GM06990 (cell line): ENCODE data around the gene PKN2.
A peak's percentile ranks its signal among the peaks of the same experiment; 100 is the strongest.
"Not testable (repeated sequence)": the region's sequence is repeated elsewhere in the genome, so short reads cannot be mapped to it uniquely, and the experiment has no call there.

Source experiments
- DNase-seq: peaks from one replicate; pipeline ENCODE4 v3.0.0-alpha.2; 2011; ENCODE audit not compliant: insufficient read length; ENCODE audit errors: extremely low read depth
- H3K27me3 ChIP-seq: replicated peaks from 2 replicates; pipeline ENCODE4 v1.6.0; 2011; ENCODE audit warnings: low read length; ENCODE audit not compliant: control insufficient read depth, insufficient read depth
- H3K36me3 ChIP-seq: 2 replicates; pipeline ENCODE4 v1.5.1; 2011; ENCODE audit warnings: low read length; ENCODE audit not compliant: control insufficient read depth, insufficient read depth
- H3K4me3 ChIP-seq: replicated peaks from 2 replicates; pipeline ENCODE4 v1.5.1; 2011; ENCODE audit warnings: low read depth, mild to moderate bottlenecking, control low read depth, low read length
- CTCF ChIP-seq: IDR thresholded peaks from 2 replicates; pipeline ENCODE4 v1.5.1; 2011; ENCODE audit warnings: low read length, control low read depth, mild to moderate bottlenecking, inconsistent platforms; ENCODE audit not compliant: insufficient read depth, poor library complexity, severe bottlenecking

The PKN2 gene

DNA sequence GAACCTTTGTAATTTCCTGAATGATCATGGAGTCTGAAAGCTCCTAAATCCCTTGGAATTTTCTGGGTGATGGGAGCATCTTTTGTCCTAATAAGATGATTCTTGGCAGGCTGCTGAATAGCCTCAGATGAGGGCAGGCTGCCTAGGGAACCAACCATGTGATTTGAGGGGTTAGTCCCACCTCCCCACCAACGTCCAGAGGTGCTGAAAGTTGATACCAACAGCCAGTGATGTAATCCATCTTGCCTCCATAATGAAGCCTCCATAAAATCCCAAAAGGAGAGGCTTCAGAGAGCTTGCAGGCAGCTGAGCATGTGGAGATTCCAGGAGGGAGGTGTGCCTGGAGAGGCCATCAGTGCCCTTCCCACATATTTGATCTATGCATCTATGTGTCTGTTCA lies 163.6 kb downstream of the PKN2 start:
- Histone ChIP-seq H3K36me3 (peaks cover 4% of the 10 kb centered on the region), H3K4me3 (no peak overlapping the region), H3K27me3 (no peaks in the 10 kb centered on the region)
- TF ChIP-seq CTCF = no peak
- no peak for DNase-seq

DNA sequence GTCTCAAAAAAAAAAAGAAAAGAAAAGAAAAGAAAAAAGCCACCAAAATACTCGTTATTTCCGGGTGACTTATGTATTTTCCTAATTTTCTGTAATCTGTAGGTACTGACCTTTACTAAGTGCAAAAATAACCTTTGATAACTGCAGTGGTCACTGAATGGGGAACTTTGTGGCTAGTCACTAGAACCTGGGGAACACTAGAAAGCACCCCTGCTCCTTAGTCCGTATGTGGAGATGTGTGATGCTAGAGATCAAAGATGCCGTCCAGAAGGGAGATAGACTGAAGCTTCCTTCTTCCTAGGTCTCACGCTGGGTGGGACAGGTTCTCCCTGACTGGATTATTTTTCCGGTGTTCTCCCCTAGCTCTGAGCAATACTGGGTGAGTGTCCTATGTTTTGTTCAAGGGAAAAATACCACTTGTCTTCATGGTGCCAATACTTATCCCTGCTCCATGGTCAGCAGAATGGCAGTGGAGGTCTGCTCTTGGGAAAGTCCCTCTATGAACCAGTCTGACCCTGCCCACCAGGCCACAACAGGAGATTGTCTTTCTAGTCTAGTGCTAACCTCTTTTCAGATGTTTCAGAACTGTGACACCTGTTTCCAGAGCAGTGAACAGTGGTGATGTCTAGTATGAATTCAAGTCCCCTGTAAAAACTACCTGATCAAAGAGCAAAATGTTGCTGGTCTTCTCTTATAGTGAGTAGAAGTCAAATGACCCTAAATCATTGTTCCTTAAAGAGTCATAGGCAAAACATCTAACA lies 167.4 kb downstream of the PKN2 start:
- TF ChIP-seq CTCF = no peak
- no peaks in the 10 kb centered on the region for H3K27me3 ChIP-seq

DNA sequence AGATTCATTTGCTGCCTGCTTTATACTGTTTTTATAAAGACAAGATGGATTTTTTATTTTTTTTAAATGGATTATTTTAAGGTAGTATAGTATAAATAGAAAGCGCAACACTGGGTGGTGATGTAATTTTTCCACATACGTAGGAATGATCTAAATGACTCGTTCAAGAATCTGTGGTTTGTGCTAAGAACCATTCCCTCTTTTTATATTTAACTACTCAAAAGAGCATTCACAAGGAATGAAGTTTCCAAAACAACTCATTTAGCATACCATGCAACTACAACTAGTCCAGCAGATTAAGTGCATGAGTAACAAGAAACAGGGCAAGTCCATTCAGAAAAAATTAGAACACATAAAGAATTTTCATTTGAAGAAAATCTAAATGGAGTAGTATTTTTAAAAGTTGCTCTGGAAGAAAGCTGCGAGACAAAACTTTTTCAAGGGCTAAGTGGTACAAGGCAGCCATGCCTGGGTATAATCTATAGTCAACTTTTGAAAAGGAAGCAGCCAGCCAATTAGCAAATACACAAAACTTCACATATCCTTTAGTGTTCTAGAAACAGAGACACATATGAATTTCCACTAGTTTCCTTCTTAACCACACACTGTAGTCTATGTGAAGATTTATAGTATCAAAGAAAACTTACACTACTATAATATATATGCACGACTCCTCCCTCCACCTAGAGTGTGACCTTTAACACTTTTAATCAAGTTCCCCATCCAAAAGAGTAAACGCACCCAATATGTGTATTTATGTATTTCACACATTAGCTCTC lies 183.9 kb downstream of the PKN2 start:
- Histone ChIP-seq H3K36me3 (no peaks in the 10 kb centered on the region; the same call in 1 of the 2 replicates), H3K27me3 (no peaks in the 10 kb centered on the region), H3K4me3 (no peak overlapping the region)
- TF ChIP-seq CTCF = no peak
- DNase-seq = peak; percentile 13

More for the DNA sequence above, 167.4 kb downstream of the PKN2 start:
- Histone ChIP-seq H3K4me3 (no peak overlapping the region), H3K36me3 (peaks cover 5% of the 10 kb centered on the region)
- DNase-seq = no peak

GRCh38 chr1:88869644-88870043 lies 185.6 kb downstream of the PKN2 start:
- H3K36me3 ChIP-seq, DNase-seq, H3K4me3 ChIP-seq, H3K27me3 ChIP-seq: not testable (repeated sequence)

GRCh38 chr1:88873737-88874349 lies 189.8 kb downstream of the PKN2 start:
- no peak for TF ChIP-seq CTCF
- Histone ChIP-seq H3K36me3 (peaks cover 4% of the 10 kb centered on the region), H3K27me3 (no peaks in the 10 kb centered on the region), H3K4me3 (no peak overlapping the region)
- no peak for DNase-seq

GRCh38 chr1:88875595-88875994 lies 191.5 kb downstream of the PKN2 start:
- Histone ChIP-seq H3K4me3 (no peak overlapping the region), H3K36me3 (peaks cover 4% of the 10 kb centered on the region), H3K27me3 (no peaks in the 10 kb centered on the region)
- TF ChIP-seq CTCF = no peak
- DNase-seq = no peak
